Stimulated activated CD4-positive, alpha-beta T cell treated with anti-CD3 and anti-CD28 coated beads, TNF-alpha, amount 100 ng/mL, for 4 hours (primary cell): Measurements from ENCODE around the gene IQCK.

ENCODE experiments used
- DNase-seq, 3 experiments: peaks; one replicate each; pipeline ENCODE4 v3.0.0-alpha.2; 2020; ENCODE audit warnings: low read depth in 3 of 3

Gene IQCK

DNA sequence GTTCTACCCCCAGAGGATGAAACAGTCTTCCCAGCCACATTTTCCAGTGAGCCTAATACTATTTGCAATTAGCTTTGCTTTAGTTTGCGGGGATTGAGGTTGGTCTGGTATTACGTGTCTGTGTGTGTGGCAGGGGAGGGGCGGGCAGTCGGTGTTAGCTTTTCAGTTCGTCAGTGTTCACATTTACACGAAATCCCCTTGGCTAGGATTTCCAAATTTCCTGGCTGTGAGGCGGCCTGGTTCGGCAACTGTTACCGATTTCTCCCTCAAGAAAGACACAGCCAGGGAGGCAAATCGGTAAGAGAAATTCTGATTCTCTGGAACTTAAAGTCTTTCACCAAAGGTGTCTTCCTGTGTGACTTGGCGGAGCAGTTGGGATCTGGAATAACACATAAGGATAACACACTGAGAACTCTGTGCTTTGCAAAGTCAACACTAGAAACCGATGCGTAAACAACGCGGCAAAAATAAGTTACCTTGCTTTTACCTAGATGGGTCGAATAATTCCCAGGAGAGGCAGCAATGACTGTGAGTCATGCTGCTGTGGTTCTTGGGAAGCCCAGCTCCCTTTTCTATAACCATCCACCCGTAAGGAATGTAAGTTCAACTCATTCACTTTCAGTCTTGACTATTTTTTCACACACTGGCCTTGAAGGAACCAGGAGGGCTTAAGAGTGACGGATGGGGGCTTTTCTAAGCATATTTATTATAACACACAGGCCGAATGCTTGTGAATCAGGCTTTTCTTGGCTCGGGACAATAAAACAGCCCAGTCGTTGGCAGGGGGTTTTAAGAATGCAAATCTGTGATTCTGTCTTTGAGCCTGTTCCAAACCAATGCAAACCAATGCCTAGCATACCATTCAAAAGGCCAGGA is 142.3 kb downstream of the IQCK start:
- no peak for DNase-seq

DNA sequence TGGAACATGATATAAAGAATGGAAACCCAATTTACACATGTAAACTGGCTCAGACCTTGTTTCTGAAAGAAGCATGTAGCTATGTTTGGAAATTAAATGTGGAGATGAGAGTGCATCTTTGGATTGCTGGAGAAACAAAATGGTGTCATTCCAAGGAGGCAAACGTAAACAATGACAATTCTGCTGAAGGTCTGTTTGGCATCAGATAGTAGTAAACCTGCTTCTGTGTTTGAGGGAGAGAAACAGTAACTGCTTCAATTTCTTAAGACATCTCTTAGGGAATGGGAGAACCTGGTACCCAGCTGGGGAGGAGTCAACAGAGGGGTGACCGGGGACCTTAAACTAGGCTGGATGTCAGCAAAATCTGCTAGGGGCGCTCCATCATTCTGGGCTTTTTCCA is 143.1 kb downstream of the IQCK start:
- no peak for DNase-seq

DNA sequence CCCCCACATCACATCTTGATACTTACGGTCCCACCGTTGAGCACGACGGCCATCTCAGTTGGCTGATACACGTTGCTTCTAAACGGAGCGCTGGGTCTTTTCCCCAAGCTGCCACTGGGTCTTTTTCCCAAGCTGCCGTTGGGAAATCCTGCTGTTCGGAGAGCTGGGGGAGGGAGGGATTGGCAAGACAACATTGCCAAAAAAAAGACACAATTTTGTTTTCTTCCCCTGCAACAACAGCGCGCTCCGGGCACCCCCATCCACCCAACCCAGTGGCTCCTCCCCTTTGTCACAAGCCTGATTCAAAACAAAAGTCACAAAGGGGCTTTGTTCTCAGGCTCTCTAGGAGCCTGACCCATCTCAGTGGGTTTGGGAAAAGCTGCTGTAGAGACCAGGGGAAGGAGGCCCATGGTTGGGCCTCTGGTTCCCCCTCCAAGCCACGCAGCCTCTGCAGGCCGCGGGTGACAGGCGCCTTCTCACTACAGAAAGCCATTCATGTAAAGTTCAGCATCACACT is 143.8 kb downstream of the IQCK start:
- DNase-seq: no peak

DNA sequence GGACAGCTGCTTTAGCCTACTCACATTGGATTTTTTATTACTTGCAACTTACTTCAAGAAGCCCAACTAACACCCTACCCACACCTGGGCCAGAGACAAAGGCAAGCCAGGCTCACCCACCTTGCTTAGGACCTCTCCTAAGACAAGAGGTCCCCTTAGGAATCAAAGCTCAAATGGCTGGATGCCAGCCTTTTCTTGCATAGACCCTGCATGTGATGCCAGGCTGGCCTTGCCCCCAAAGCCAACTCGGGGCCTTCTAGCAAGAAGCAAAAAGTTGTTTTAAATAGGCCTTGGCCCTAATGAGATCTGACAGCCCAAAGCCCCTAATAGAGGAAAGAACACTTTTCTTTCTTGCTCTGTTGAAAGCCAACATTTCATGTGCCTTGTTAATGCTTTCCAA is 145.9 kb downstream of the IQCK start:
- DNase-seq: no peak

DNA sequence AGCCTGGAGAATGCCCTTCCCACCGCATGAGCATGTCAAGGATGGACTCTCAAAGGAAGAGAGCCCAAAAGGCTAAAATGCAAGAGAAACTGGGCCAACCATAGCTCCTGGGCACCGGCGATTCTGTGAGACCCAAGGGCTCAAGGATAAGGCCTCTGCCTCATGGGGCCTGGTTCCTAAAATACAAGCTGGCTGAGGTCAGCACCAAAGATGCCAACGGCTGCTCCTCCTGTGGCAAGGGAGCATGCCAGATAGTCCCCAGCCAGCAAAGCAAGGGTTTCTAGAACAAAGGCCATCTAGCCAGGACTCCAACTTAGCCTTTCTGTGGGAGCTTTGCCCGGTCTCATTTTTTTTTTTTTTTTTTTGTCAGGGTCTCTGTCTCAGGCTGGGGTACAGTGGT is 146.5 kb downstream of the IQCK start:
- no peak for DNase-seq

DNA sequence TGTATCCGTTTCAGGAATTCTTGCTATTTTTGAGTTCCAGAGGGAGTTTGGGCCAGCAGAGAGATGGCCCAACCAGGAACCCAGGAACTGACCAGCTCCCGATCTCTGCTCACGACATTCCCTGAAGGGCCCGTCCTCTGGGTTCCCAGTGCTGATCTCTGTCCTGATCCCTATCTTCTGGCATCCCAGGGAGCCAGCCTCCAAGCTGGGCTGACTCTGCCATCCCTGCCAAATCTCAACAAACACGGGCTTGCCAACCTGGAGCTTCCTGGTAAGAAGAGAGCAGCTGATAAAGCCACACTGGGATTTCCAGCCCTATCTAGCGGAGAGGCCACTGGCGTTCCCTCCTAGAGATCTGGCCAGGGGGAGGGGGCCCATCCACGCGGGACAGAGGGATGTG is 150.3 kb downstream of the IQCK start:
- DNase-seq: no peak

DNA sequence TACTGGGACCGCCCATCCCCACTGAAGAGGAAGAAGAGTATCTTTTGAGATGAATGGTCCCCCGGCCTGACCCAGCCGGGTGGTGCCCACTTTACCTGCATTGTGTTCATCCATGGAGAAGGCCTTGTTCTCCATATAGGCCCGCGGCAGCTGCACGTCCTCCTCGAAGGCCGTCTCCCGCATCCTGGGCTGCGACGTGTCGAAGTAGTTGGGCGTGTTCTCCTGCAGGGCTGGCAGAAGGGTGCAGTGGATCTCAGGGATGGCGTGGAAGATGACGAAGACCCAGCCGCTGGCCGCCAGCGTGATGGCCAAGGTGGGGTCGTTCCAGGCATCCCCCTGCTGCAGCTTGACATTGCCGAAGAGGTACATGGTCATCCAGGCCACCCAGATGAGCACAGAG is 153.7 kb downstream of the IQCK start:
- no peak for DNase-seq

DNA sequence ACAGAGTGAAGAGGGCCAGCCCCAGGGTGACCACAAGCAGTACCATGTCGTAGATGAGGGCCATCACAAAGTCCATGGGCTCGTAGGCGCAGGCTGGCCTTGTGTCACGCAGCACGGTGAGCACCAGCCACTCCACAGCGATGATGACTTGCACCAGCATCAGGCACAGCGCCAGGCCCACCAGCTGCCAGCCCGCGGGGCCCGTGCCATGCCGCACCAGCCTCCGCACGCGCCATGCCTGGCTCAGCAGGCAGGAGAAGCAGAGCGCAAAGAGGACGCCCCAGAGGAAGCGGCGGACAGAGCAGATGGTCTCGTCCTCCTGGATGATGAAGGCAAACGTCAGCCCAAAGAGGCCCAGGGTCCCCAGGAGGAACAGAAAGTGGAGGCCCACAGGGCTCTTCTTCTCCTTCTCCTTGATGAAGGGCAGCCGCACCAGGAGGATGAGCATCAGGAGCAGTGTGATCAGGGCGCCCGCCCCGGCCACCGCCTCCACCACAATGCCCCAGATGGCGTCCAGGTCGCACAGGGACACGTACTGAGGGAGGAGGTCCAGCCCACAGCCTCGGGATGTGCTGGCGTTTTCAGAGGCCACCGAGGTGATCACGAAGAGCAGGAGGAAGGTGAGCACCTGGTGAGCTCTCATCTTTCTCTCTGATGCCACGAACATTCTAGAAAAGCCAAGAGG is 154.2 kb downstream of the IQCK start:
- no peak for DNase-seq

DNA sequence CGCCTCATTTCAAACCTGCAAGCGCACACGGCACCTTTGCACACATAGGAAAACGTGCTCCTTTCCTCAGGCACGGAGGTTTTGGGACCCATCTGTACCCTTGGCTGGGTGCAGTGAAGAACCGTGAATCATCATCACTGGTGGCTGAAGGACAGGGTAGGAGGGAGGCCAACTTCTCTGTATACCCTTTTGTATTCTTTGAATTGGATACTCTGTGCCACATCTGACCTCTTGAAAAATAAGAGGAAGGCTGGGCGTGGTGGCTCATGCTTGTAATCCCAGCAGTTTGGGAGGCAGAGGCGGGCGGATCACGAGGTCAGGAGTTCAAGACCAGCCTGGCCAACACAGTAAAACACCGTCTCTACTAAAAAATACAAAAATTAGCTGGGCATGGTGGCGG is 154.9 kb downstream of the IQCK start:
- DNase-seq: no peak

DNA sequence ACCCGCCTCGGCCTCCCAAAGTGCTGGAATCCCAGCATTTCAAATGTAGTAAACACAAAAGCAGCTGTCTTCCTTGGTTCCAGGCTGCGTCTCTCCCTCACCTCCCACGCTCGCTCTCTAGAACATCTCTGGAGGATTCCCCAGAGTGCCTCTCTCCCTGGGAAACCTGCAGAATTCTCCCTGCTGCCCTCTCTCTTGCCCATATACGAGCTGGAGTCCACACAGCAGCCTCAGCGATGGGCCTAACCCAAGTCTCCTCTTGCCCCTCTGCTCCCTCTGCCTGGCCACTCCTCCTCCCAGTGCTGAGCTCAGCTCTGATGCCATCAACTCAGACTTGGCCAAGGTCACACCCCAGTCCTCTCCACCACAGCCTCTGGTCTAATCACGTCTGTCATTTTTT is 156.0 kb downstream of the IQCK start:
- DNase-seq: no peak

DNA sequence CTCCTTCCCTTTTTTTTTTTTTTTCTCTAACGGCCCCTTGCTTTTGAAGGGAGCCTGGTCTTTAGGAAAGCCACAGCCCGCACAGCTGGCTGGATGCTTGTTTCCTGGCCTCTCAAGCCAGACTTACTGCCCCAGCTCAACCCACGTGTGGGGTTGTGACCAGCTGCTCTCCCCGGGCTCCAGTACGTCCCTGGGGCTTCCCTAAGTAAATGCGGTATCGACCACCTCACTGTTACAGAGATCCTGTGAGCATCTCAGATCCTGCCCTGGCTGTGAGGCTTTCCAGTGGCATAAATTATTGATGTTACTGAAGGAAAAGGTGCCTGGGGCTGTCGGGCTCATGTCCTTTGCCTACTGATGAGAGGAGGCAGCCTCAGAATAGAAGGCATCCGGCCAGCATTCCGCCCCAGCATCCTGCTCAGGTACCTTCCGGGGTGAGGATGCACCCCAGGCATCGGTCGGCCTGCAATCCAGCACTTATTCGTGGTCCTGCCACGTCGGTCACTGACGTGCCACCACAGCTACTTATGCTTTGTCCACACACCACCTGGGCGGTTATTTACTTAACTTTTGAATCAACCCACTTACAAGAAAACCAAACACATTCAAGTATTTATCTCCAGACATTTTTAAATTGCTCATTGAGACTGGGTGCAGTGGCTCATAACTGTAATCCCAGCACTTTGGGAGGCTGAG is 156.9 kb downstream of the IQCK start:
- no peak for DNase-seq

DNA sequence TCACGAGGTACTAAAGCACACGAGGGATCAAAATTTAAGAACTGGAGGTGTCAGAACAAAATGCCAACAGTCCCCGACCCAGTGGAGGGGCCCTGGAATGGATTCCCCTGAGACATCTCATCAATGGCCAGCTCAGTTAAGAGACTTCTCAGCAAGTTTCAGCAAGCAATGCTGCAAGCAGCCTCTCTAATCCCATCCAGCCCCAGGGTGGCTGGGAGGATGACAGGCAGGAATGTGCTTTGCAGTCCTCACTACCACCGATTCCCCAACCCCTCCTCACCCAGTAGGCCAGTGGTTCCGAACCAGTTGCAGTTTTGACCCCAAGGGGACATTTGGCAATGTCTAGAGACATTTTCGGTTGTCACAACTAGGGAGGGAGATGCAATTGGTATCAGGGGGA is 157.8 kb downstream of the IQCK start:
- DNase-seq: no peak

DNA sequence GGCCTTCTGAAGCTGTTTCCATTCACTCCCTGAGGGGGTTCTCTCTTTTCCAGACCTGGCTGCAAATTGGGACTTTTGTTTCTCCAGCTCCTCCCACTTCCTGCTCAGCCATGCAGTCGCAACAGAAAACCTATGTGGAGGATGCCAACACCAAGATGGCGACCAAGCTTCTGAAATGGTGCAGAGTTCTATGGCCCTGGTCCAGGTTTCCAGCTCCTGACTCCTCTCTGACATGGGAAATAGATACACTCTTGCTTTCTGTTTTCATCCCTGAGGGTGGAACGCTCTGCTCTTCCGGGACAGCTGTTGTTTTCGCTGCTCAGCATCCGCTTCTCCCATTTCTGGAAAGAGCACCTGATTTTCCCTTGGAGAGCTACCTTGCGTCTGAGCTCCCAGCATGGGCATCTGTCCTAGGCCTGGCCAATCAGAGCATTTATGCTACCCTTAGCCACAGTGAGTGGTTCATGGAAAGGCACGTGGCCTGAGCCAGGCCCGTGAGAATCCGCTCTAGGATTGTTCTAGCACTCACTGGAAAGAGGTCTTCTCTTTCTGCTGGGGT is 158.5 kb downstream of the IQCK start:
- DNase-seq: no peak

DNA sequence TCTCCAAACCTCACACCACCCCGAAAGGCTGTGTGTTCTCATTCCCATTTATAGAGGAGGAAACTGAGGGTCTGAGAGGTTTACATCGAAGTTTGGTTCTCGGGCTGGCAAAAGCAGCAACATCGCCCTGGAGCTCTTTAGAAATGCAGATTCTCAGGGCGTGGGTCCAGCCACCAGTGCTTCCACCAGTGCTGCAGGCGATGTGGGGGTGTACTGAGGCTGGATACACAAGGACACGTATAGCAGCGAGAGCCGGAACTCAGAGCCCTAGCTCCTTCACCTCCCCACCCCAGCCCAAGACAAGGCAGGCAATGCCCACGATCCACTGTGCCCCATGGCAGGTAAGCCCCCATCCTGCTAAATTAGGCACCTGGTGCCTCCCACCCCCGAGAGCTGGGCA is 160.7 kb downstream of the IQCK start:
- DNase-seq: no peak

DNA sequence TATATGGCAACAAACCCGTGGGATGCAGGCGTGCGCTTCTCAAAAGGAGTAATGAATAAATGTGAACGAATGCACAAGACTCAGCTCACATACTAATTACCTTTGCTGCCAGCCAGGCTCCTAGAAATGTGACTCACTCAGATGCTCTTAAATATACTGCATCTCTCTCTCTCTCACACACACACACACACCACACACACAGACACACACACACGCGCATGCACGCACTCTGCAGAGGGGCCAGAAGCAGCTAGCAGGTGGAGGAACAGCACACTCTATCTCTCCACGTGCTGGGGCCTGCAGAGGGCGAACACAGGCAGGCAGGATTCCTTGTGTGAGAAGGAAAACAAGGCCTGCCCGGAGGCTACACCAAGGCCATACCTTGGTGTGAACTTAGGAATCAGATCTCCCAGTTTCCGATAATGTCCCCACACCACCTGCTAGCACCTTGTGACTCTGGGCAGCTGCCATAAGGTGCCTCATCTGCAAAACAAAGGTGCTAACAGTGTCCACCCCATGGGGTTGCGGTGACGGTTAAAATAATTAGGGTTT is 161.2 kb downstream of the IQCK start:
- DNase-seq: no peak

DNA sequence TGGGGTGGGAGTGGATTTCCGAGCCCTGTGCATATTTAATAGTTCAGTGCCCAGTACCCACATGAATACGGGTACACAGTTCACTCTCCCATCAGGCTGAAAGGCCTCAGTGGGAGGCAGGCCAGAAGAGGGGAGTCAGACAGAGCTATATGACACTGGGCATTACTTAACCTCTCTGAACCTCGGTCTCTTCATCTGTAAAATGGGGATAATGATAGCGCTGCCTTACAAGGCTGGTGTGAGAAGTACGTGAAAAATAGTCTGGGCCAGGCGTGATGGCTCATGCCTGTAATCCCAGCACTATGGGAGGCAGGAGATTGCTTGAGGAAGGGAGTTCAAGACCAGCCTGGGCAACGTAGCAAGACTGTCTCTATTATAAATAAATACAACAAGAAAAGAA is 163.0 kb downstream of the IQCK start:
- no peak for DNase-seq

DNA sequence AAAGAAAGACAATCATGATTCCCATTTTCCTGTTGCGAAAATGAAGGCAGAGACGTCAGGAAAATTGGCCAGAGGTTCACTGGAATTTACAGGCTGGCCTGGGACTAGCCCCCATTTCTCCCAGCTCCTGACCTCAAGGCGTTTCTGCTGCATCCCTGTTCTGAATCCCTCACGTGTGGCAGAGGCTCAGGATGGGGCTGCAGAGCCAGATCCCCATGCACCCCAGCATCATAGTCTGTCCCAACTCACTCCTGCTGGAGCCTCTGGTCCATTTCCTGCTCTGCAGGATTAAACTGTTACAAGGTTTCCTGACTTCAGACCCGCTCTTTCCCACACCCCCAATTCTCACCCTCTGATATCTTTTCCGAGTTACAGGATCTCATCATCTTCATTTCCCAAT is 163.7 kb downstream of the IQCK start:
- no peak for DNase-seq

DNA sequence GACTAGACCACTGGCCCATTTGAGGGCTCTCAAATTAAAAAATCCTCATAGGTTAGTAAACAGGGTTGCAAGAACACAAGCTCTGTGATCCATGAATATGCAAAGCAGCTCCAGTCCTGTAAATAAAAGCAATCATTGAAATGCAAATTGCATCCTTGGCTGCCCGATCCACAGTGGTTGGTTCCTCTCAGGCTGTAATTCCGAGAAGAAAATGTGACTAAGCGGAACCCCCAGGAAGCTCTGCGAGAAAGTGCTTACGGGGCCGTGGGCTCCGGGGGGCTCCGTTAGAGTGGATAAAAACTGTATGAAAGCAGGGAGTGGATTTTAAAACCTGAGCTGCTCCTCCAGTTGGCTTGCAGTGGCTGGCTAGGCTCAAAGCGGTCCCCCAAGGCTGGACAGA is 164.1 kb downstream of the IQCK start:
- no peak for DNase-seq

DNA sequence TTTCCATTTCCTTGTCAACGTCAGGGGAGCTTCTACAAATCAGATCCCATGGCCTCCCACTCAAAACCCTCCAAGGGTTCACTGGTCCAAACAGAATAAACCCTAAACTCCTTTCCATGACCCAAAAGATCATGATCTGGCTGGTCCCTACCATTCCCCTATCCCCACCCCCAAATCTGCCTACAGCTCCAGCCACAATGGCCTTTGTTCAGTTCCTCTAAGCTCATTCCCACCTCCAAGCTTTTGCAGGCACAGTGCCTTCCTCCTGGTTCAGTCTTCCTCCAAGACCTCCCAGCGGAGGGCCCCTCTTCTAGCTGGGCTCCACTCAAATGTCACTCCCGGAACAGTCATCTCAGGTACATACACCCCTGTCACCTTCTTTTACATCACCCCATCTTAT is 164.6 kb downstream of the IQCK start:
- DNase-seq: no peak

DNA sequence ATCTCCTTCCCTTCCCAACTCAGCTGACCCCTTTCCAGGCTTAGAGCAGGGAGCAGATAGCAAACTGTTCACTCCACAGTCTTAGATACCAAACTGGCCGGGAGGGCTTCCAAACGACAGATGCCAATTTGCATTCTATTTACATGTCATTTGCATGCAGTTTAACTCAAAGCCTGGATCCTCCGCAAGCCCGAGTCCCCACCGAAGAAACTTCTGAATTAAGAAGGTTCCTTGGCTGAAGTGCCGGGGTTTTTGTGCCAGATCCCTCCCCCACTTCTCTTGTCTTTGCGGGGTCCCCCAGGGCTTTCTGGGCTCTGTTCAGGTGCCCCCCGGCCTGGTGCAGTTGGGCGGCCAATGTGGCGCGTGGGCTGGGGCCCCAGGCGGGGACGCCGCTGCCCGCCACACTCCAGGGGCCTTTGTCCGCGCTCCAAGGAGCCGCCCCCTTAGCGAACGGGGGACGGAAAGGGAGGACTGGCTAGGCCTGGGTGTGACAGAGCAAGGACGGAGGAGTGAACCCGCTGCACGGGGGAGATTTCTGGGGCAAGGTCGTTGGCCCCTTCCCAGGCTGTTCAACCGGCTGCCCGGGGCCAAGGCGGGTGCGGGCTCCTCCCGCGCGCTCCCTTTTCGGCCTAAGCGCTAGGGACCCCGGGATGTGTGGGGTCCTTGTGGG is 165.4 kb downstream of the IQCK start:
- no peak for DNase-seq

DNA sequence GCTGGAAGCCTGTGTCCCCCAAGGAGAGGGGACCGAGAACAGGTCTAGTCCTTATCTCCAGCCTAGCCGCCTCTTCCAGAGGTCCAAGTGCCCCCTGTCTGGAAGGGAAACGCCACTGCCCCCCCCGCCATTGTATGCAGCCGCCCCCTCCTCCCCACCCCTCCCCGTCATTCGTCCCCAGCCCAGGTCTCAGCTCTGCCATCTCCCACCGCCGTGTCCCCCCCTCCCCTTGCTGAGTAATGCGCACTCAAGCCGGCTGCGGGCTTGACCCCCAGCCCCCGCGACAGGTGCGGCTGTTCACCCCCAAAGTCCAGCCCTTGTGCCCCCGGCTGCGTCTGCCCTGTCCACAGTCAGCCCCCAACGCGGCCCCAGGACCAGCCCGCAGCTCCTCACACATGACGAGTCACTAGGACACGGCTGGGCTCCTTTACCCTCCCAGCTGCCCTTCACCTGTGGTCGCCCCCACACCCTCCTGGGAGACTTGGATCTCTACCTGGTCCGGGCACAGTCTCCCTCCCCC is 166.0 kb downstream of the IQCK start:
- DNase-seq: no peak
